ENCODE data around the gene PCGF5.
"Not testable (repeated sequence)": the region's sequence is repeated elsewhere in the genome, so short reads cannot be mapped to it uniquely, and the experiment has no call there.

PCGF5 gene

DNA sequence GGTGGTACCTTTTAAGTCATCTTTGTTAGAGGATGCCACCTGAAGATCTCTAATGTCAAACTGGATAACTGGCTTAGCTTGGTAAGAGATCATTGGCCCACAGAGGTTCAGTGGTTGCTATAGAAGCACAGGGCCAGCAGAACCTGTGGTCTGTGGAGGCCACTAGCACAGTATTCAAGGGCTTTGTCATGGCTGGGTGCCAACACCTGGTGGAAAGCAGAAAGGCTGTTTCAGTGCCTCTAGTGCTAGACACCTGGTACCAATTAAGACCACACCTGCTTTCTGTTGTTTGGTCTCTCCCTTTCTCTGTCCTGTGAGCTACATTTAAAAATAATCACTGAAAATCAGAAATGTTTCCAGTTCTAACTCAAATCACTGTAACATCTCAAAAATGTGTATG, 10.0 kb upstream of the PCGF5 start:
- no peak for DNase-seq

DNA sequence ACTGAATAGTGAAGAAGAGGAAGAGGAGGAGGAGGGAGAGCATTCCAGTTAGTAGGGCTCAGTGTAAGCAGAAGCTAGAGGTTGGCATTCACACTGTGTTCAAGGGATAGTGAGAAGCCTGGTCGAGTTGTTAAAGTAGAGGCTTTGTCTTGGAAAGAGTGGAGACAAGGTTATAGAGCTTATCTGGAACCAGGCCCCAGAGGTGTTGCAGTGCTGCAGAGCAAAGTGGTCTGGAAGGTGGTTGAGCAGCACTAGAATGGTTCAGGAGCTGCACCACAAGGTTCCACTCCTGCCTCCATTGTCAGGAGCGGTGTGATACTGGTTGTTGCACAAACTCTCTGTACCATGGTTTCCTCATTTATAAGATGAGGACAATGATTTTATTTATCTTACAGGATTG, 8.8 kb upstream of the PCGF5 start:
- DNase-seq, result no peak

DNA sequence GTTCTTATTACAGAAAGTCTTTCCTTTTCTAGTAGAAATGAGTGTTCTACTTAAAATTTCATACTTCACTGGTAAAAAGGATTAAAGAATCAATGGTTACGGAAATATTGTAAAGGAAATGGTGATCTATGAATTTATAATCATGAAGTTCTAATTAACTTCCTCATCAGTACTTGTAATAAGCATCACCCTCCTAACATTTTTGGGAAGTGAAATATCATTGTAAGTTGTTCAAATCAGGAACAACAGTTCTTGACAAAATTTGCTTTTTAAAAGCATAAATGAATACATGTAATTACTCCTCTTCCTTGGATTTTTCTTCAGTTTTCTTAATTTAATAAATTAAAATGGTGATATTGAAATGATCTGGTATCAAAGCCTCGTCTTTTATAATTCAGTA, 5.6 kb upstream of the PCGF5 start:
- DNase-seq, result peak in 1 of 2 donors; percentile 60

DNA sequence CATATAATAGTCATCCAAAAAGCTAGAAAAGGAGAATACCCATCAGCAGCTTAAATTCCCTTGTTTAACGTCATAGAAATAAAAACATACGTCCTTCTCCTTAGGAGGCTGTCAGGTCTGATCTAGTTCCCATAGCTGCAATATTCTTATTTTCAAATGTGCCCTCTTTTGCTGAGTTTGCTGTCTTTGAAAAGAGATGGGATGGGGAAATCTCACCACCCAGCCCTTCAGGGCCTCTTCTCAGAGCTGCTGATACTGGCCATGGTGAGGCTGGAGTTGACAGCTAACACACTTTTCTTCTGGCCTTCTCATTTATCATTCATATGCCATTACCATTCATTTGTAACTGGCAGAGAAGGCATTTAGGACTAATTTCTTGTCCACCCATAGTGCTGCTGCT, 5.1 kb upstream of the PCGF5 start:
- DNase-seq, result no peak

DNA sequence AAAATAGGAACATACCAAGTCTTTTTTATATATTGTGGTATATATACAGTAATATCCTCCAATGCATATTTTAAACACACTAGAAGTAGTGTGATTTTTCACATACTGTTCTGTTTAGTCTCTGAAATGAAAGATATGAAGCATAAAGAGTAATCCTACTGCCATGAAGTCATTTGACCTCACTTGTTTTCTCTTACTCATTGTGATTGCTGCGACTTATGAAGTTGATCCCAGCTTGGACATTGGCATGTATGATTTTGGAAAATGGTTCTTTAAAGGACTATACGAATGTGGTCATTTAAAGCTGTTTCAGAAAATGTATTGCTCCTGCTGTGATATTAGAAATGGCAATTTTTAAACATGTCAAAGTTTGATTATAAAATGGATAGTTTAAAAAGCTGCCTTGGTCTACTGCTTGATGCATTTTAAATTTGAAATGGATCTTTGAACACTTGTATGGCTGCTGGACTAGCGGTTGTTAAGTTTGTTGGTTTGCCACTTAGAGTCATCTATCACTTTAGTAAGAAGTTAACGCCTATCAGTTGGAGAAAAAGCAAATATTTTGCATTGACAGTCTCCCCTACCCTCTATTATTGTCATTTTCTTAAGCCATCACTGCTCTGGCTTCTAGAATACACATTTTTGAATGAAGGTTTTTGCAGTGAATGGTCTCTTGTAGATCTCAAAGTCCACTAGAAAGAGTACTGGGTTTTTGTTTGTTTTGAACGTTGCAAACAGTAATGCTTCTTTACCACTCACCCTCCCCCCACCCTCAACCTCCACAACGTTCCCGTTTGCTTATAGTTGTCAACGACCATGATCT, 881 bp upstream of the PCGF5 start:
- DNase-seq, result no peak

DNA sequence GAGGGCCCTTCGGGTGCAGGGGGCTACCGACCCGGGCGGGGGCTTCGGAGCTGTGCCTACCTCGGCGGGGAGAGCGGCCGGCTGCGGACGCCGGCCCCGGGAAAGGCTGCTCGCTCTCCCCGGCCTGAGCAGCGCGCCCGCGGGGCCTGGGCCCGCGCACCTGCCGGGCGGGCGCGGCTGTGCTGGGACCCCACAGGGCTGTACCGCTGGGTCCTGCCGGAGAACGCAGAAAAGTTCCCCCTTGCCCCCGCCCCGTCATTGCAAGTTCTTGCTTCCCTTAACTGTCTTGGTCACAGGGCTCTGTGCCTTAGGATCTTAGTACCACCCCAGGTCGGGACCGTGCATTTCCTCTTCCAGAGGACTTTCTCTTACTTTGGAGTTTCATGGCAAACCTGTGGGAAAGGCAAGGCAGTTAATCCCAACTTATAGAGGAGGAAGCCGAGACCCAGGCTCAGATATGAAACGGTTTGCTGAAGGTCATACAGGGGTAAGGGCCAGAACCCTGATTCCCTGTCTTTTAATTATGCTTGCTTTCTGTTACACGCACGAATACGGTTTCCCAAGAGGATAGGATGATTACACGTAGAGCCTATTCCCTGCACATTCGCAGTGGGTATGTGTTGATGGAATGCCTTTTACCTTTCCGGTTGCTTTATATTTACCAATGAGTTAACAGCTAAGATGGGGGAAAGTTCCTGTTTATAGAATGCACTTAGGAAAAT, 652 bp downstream of the PCGF5 start:
- DNase-seq, result peak; percentile 44 to 63

DNA sequence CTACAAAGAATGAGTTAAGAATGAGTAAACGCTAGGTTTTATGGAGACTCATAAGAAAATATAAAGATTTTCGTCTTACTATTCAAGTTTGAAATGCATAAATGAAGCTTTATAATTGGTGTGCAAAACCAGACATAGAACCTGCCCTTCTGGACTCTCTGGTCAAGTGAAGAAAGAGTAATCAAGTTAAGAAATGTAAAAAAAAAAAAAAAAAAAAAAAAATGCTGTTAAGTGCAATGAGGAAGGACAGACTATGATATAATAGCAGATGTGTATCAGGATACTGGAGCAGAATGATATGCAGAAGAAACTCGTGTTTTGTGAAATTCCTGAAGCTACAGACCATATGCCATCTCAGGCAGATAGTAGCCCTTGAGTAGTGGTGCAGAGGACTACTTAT, 5.6 kb downstream of the PCGF5 start:
- no peak for DNase-seq

DNA sequence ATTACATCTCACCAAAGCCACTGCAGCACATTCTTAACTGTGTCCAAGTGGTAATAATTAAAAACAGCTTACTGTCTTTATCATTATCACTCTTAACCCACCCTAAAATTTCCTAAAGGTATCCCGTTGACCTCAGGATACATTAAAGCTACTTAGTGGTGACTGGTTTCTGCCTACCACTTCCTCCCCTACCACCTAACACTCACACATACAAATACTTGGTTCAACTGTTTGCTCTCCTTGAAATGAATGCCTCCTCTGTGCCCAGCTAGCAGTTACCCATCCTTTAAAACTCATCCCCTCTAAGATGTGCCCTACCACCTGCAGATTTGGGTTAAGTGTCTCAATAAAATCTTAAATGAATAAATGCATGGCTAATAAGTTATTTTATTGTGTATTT, 7.1 kb downstream of the PCGF5 start:
- no peak for DNase-seq

DNA sequence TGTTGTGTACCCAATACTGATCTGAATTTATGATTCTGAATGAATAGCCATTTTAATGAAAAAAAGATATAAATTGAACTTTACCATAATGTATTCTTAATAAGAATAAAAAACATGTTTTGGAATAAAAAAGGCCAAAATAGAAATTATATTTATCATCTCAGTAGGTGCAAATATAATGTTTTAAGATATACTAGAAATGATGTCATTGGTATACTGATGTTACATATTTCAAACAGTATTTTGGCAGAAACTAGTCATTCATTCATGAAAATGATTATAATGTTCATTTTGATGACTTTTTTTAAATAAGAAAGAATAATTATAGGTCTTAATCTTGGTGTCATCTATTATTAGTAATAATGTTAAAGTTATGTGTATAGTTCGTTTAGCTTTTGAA, 9.2 kb downstream of the PCGF5 start:
- DNase-seq, result no peak

DNA sequence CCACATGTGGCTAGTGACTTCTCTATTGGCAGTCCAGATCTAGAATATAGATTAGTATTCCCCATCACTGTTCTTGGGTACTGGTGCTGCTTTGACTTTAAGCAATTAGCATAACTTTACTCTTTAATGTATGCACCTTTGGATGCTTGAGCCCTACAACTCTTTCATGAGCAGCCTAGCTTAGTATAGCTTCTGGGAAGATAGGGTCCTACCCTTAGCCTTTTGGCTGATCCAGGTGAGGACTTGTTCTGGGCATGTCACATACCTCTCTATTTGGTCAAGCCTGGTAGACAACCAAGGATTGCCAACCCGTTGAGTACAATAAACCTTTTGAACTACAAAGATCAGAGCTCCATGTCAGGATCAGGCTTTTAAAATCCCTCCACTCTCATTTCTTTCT, 17.7 kb downstream of the PCGF5 start:
- DNase-seq, result no peak

DNA sequence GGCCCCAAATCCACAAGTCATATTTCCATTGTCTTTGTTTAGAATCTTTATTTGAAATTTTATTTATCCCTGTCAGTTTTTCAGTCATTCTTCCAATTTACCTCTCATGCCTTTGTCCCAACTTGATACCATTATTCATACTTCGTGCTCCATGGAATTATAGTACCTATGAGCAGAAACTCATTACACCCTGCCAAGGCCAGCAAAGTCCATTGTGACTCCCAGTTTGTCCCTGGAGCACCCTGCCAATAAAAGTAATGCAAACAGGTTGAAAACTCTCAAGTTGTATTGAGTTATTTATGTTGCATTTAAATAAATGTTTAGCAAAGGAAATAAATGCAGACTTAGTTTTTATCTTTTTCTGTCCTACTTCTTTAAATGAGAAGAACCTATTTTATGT, 19.3 kb downstream of the PCGF5 start:
- DNase-seq, result no peak

DNA sequence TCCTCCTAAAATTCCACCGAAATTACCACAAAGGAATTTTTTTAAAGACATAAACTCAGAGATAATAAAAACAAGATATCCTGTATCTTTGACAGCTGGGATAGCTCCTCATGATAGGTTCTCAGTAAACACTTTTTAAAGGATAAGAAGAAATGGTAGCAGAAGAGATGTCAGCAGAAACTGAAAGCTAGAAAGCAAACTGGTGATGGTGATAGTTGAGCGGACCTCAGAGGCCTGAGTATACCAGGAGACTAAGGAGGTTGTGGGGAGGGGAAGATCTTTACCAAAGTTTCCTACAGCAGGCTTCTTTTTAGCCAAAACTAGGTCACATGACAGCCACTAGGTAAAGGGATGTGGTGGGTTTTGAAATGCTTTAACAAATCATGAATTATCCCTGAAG, 22.5 kb downstream of the PCGF5 start:
- DNase-seq, result no peak

DNA sequence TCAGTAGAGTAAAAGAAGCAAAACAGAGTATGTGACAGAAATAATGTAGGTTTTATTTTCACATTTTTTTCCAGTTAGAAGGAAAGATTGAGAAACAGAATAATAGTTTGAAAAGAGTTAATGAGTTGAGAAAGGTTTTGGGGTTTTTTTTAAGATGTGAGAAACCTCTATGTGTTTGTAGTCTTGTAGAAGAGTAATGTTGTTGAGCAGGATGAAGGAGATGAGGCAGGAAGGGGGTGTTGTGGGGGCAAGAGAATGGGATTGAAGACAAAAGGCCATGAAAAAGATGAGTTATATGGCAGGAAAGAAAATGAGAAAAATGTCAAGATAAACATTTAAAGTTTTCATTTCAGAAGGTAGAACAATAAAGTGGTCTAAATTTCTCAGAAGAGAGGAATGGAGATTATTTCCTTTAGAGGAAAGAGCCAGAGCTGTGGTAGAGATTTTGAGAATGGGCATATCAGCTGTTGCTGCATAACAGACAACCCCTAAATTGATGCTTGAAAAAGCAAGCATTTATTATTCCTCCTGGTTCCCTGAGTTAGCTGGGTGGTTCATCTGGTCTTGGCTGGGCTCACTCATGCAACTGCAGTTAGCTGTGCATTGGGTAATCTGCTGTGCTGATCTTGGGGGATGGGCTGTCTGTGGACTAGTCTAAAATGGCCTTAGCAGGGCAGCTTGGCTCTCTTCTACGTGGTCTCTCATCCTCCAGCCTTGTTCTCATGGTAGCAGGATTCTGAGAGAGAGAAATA, 27.1 kb downstream of the PCGF5 start:
- DNase-seq, result no peak

DNA sequence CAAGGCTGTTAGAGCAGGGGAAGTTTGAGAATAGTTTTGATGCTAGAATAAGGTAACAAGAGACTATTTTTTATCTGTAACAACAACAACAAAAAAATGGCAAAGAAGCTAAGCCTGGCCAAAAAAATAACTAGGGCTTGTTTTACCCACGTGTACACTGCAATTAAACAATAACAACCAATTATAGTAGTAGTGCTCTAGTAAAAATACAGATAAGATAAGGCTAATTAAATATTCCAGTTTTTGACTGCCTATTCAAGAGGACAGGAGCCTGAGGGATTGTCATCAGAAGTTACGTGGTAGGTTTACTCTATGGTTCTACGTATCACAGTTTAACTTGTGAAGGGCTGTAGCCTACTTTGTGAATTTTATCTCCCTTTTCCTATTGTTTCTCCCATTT, 29.2 kb downstream of the PCGF5 start:
- DNase-seq, result no peak

DNA sequence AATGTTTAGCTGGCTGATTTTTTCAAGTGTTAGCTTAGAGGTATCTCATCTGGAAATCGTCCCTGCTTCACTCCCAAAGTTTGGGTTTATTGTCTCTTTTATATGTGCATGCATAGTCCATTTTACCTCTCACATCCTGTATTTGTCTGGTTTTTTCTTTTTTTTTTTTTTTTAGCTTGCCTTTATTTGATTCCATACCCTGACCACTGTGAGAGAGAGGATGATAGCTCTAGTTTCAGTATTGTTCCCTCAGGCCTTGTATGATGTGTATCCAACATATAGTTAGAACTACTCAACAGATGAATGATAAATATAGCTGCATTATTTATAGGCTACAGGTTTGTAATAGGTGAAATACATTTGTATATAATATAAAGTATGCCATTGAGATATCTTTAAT, 29.9 kb downstream of the PCGF5 start:
- no peak for DNase-seq

DNA sequence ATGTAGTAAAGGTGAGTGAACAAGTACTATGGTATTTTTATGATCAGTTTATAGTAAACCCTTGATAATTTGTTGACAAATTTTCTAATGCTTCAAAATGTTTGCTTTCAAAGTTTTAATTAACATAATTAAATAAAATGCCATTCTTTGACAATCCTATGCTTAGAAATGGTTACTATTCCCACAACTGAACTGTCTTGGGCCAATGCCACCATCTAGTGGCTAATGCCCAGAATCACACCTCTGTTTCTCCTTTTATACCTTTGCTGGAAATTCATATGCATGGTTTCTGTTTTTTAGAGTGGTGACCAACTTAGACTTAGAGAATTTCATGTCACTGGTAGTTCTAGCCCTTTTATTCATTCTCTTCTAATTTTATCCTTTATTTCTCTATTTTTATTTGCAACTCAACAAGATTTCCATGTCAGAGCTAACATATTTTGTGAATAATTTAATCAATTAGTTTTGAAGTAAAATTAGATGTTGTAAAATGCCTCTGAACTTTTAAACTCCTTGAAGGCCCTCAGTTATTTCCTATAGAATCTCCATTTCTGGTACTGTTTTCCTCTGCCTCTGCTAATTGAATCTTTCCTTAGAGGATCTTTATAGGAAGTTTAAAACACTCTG, 31.1 kb downstream of the PCGF5 start:
- peak; percentile 55 to 61 for DNase-seq

DNA sequence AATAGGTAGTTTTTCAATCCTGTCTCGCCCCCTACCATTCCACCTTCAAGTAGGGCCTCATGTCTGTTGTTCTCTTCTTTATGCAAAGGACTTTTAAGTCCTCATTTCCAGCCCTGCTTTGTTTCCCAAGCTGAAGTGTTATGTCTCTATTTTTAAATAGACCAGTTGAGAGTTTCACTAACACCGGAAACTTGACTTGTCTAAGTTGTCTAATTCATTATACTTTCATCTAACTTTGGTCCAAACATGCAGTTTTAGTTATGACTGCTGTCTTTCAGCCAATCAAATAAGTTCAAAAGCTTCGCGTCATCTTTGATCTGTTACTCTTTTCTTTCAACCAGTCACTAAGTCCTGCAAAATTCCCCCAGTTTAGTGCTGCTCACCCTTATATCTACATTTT, 32.8 kb downstream of the PCGF5 start:
- DNase-seq, result no peak

DNA sequence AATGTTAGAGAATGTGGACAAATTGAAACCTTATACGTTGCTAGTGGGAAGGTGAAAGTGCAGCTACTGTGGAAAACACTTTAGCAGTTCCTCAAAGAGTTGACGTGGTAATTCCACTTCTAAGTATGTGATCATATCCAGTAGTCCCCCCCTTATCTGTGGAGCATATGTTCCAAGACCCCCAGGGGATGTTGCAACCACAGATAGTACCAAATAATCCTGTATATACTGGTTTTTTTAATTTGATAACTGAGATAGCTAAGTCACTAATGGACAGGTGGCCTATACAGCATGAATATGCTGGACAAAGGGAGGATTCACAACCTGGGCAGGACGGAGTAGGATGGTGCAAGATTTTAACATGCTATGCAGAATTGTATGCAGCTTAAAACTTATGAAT, 36.8 kb downstream of the PCGF5 start:
- DNase-seq, result no peak

DNA sequence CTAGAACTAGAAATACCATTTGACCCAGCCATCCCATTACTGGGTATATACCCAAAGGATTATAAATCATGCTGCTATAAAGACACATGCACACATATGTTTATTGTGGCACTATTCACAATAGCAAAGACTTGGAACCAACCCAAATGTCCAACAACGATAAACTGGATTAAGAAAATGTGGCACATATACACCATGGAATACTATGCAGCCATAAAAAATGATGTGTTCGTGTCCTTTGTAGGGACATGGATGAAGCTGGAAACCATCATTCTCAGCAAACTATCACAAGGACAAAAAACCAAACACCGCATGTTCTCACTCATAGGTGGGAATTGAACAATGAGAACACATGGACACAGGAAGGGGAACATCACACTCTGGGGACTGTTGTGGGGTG, 40.0 kb downstream of the PCGF5 start:
- not testable (repeated sequence) for DNase-seq

DNA sequence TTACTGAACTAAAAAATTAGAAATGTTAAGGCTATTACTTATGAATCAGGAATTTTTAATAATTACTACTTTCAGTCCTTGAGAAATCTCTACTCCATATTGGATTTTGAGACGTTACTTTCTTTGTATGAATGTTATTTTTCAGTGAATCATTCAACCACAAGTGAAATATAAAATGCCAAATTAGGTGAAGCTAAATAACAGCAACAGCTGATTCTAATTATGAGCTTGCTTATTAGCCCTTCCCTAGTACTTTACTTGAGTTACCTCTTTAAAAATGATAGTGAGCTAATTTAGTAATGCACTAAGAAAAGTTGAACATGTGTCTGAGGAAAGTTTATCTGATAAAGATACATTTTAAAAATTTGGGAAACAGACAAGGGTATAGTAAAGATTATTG, 51.4 kb downstream of the PCGF5 start:
- no peak for DNase-seq

DNA sequence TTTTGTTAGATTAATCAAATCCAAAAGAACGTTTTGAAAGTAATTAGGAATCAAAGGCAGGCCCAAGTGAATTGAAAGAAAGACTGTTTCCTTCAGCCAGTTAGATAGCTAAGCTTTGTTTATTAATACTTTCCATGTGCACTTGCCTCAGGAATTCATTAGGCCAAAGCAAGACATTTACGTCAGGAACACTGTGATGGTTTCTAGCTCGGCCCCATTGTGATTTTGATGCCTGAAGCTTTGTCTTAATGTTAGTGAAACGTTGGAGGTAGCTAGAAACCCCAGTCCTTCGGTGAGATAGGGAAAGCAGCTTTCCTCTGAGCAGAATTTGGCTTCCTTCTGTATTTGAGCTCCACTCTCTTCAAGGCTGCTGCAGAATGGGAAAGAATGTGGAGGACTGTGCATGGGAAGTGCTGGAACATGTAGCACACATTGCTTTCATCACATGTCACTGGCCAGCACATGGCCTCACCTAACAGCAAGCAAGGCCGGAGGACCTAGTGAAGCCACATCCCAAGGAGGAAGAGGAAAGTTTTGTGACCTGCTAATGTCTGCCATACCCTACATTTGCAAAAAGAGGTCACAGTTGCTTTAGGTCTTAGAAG, 64.1 kb downstream of the PCGF5 start:
- DNase-seq, result no peak

DNA sequence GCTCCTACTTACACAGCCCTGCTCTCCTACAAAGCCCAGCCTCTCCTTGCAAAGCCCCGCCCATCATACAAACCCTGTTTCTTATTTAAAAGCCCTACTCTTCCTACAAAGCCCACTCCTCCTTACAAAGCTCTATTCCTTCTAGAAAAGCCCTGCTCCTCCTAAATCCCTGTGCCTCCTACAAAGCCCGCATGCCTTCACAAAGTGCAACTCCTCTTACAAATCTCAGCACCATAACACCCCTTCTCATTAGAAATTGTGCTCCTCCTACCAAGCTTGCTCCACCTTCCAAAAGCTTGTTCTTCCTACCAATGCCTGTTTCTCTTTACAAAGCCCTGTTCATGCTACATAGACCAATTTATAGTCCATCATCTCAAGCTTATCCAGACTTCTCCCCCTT, 66.1 kb downstream of the PCGF5 start:
- no peak for DNase-seq

DNA sequence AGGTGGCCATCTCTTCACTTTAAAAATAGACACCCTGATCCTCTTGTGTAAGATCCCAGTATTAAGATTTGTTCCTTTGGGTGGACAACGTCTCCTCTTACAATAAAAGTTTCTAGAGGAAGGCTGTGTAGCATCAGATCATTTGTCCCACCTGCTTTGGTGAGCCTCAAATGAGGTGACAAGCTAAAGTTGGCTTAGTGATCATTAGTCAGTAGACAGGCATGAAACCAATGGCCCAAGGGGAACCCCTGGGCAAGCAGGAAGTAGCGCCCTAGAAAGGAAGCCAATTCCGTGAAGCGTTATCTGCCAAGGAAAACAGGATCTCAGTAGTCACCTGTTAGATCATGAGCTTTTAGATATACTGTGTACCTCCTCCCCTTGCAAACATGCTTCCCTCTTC, 66.8 kb downstream of the PCGF5 start:
- DNase-seq, result peak in 1 of 2 donors; percentile 2
